Activated CD8-positive, alpha-beta T cell treated with anti-CD3 and anti-CD28 coated beads, Interleukin-2, amount 10 ng/mL, durations not matched to agents 7 days and 5 days (primary cell): Measurements from ENCODE around the gene EEF1A1. TPM values are rescaled to one million over a fixed set of nuclear protein-coding genes. Genes with fewer than 3 reads are reported as not detected.
"Not testable (repeated sequence)": the region's sequence is repeated elsewhere in the genome, so short reads cannot be mapped to it uniquely, and the experiment has no call there.

Source experiments
- ATAC-seq: fragments of 150-1000 bp; cut with Tn5 transposase; one replicate; pipeline ENCODE4 v1.10.0; 2021; ENCODE audit warnings: moderate library complexity
- CTCF ChIA-PET: fragments of 350-600 bp; sonication (Branson Sonifier 250); formaldehyde crosslinking; loops from one replicate; lab custom pipeline; 2021; ENCODE audit warnings: antibody characterized with exemption; lab: Charles Lee
- POLR2A ChIA-PET: fragments of 350-600 bp; sonication (Branson Sonifier 250); formaldehyde crosslinking; loops from one replicate; lab custom pipeline; 2021; ENCODE audit warnings: antibody characterized with exemption; lab: Charles Lee
- DNase-seq: peaks from one replicate; pipeline ENCODE4 v3.0.0-alpha.2; 2020
- H3K27ac Mint-ChIP-seq: one replicate; pipeline ENCODE4 v1.8.0; 2021; ENCODE audit warnings: mild to moderate bottlenecking, mixed read lengths
- H3K27me3 Mint-ChIP-seq: one replicate; pipeline ENCODE4 v1.8.0; 2021; ENCODE audit warnings: low read depth, mixed read lengths
- H3K36me3 Mint-ChIP-seq: one replicate; pipeline ENCODE4 v1.8.0; 2021; ENCODE audit warnings: low read depth, mixed read lengths
- H3K4me1 Mint-ChIP-seq: one replicate; pipeline ENCODE4 v1.8.0; 2021; ENCODE audit warnings: low read depth, mixed read lengths
- H3K4me3 Mint-ChIP-seq: one replicate; pipeline ENCODE4 v1.8.0; 2021; ENCODE audit warnings: mild to moderate bottlenecking, mixed read lengths
- H3K9me3 Mint-ChIP-seq: one replicate; pipeline ENCODE4 v1.8.0; 2022; ENCODE audit warnings: mixed read lengths; ENCODE audit not compliant: insufficient read depth
- total RNA-seq, 2 experiments: library from RNA; stranded (reverse); gene quantifications; one replicate each; pipeline ENCODE4 v1.2.3, GENCODE V29; 2021

Gene EEF1A1
- total RNA-seq, 2 experiments from 2014 or later, result 7,075 to 7,486 TPM

GRCh38 chr6:73534628-73535027, 13.8 kb upstream of the EEF1A1 start:
- Mint-ChIP-seq H3K4me3 (no peak overlapping the region), H3K27ac (no peak overlapping the region), H3K4me1 (no peaks in the 10 kb centered on the region), H3K27me3 (peaks cover 3% of the 10 kb centered on the region), H3K36me3 (no peaks in the 10 kb centered on the region), H3K9me3 (no peaks in the 10 kb centered on the region)
- POLR2A ChIA-PET, result no interaction called here
- no peak for DNase-seq
- CTCF ChIA-PET, result no interaction called here
- ATAC-seq, result no peak

- no peak overlapping the region for H3K27ac Mint-ChIP-seq
- H3K4me1 Mint-ChIP-seq, result no peaks in the 10 kb centered on the region
- DNase-seq (no peak), ATAC-seq (no peak)
- peaks cover 5% of the 10 kb centered on the region for H3K27me3 Mint-ChIP-seq
- ChIA-PET POLR2A (interaction anchor here (1.6 to 4.5 kb wide), 2 partner anchors 9 to 12 kb away, joined by 6 to 15 read pairs; no protein-coding TSS in a partner anchor), CTCF (no interaction called here)
- no peaks in the 10 kb centered on the region for H3K36me3 Mint-ChIP-seq
- no peak overlapping the region for H3K4me3 Mint-ChIP-seq
- no peaks in the 10 kb centered on the region for H3K9me3 Mint-ChIP-seq
These were observed 11.5 kb upstream of the EEF1A1 start for GRCh38 chr6:73532293-73532692.

DNA sequence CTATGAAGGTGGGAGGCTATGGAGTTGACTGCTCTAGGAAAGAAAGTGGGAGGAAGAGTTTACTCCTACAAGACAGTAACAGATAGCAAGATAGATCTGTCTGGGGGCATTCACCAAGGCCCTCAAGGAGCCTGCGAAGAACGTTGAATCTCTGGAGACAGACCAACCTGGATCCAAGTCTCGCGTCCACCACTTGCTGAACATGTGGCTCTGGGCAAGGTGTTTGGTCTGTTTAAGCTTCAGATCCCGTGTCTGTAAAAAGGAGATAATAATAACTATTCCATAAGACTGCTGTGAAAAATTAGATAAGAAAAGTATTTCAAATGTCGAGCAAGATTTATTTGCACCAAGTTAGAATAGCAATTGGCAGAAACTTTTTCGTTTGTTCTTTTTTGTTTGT, 8.1 kb upstream of the EEF1A1 start:
- ATAC-seq (no peak), DNase-seq (no peak)
- Mint-ChIP-seq H3K4me1 (peaks cover 6% of the 10 kb centered on the region), H3K36me3 (no peaks in the 10 kb centered on the region), H3K27ac (no peak overlapping the region), H3K27me3 (peaks cover 5% of the 10 kb centered on the region), H3K4me3 (no peak overlapping the region), H3K9me3 (no peaks in the 10 kb centered on the region)
- ChIA-PET POLR2A (interaction anchor here (1.2 to 4.5 kb wide), 2 partner anchors 9 to 12 kb away, joined by 3 to 15 read pairs; no protein-coding TSS in a partner anchor), CTCF (no interaction called here)

- Mint-ChIP-seq H3K4me3 (no peak overlapping the region), H3K9me3 (no peaks in the 10 kb centered on the region), H3K4me1 (peaks cover 20% of the 10 kb centered on the region), H3K27ac (no peak overlapping the region), H3K27me3 (peaks cover 3% of the 10 kb centered on the region), H3K36me3 (peaks cover 6% of the 10 kb centered on the region)
- POLR2A ChIA-PET, result interaction anchor here (1.4 to 13.1 kb wide), 2 partner anchors 33 to 63 kb away, joined by 3 to 166 read pairs; no protein-coding TSS in a partner anchor
- DNase-seq, result no peak
- CTCF ChIA-PET, result interaction anchor here (2.5 kb wide), 1 partner anchor 86 kb away, joined by 10 read pairs; no protein-coding TSS in a partner anchor
- no peak for ATAC-seq
These were observed 4.9 kb upstream of the EEF1A1 start for GRCh38 chr6:73525546-73526330.

DNA sequence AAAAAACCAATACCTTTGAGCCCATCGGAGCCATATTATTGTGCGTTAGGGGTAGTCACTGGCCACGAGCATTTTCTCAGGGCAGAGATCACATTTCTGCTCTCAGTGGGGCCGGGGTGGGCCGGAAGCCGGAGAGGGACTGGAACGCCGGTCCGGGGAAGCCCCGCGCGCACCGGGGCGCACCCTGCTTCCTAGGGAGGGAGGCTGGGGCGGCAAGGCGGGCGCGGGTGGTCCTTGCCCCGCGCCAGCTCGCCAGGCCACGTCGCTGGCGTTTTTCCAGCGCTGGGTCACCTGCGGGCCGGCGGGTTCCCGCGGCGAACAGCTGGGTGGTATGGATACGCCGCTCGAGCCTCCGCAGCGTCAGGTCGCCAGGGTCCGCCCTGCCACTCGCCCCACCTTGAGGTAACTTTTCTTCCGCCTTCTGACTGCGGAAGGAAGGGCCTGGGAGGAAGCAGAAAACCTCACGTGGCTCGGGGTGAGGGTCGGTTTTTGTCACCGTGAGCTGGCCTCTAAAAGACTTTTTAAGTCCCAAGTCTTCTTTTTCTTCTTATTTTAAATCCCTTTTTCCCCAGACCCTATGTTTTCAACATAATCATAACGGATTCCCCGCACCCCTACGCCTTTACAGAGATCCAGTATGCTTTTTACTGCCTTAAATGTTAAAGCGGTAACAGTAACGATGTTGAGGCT, 2.7 kb upstream of the EEF1A1 start:
- peak overlapping the region; percentile 87 for H3K4me3 Mint-ChIP-seq
- peak overlapping the region; percentile 95 for H3K27ac Mint-ChIP-seq
- H3K36me3 Mint-ChIP-seq, result peaks cover 27% of the 10 kb centered on the region
- ChIA-PET POLR2A (interaction anchor here (0.6 to 13.1 kb wide), 13 partner anchors 8 to 273 kb away, joined by 3 to 166 read pairs (median 6); partner anchors contain the start of genes CGAS, MTO1 and SLC17A5), CTCF (interaction anchor here (1.1 to 4.1 kb wide), 8 partner anchors 8 to 129 kb away, joined by 3 to 23 read pairs (median 6); partner anchors contain the start of gene SLC17A5)
- peaks cover 24% of the 10 kb centered on the region for H3K4me1 Mint-ChIP-seq
- no peaks in the 10 kb centered on the region for H3K9me3 Mint-ChIP-seq
- H3K27me3 Mint-ChIP-seq, result peaks cover 3% of the 10 kb centered on the region
- ATAC-seq (peak; percentile 41), DNase-seq (peak; percentile 87)

DNA sequence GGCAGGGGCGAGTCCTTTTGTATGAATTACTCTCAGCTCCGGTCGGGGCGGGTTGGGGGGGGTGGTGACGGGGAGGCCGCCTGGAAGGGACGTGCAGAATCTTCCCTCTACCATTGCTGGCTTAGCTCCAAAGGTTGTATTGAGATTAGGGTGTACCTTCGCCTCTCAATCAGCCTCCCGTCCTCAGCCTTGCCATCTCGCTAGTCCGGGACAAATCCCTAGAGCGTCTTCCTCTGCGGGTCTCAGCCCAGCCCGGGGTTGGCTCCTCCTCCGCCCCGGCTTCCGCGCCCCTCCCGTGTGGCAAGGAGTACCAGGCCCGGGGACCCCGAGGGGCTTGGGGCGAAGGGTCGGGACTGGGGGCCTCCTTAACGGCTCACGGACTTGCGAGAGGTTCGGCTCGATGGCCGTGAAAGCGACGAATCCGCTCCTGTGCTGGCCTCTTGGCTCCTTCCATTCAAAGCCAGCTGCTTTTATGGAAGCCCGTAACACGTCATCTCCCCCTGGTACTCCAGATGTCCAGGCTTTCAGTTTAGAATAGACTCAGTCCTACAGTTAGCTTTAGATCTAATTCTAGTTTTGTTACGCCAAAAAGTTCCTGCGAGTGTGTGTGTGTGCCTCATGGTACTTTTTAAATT, 636 bp upstream of the EEF1A1 start:
- Mint-ChIP-seq H3K27ac (peak overlapping the region; percentile 95), H3K36me3 (peaks cover 47% of the 10 kb centered on the region), H3K9me3 (no peaks in the 10 kb centered on the region), H3K4me3 (peak overlapping the region; percentile 87), H3K4me1 (peaks cover 39% of the 10 kb centered on the region), H3K27me3 (no peaks in the 10 kb centered on the region)
- ATAC-seq (peak; percentile 43), DNase-seq (no peak)
- ChIA-PET CTCF (interaction anchor here (0.7 to 4.1 kb wide), 9 partner anchors 8 to 133 kb away, joined by 3 to 23 read pairs (median 4); partner anchors contain the start of genes MTO1 and SLC17A5), POLR2A (interaction anchor here (0.5 to 13.1 kb wide), 22 partner anchors 8 to 901 kb away, joined by 3 to 166 read pairs (median 6); partner anchors contain the start of genes CGAS, MTO1 and SLC17A5)

GRCh38 chr6:73519926-73520687, 725 bp downstream of the EEF1A1 start:
- Mint-ChIP-seq H3K36me3 (peaks cover 61% of the 10 kb centered on the region), H3K27ac (peak overlapping the region; percentile 95), H3K27me3 (no peaks in the 10 kb centered on the region), H3K4me1 (peaks cover 52% of the 10 kb centered on the region), H3K9me3 (no peaks in the 10 kb centered on the region), H3K4me3 (peak overlapping the region; percentile 87)
- ChIA-PET CTCF (interaction anchor here (0.8 to 1.0 kb wide), 4 partner anchors 66 to 133 kb away, joined by 3 to 6 read pairs (median 6); no protein-coding TSS in a partner anchor), POLR2A (interaction anchor here (0.6 to 13.1 kb wide), 34 partner anchors 10 to 202 kb away, joined by 3 to 166 read pairs (median 4); partner anchors contain the start of genes CGAS, MTO1 and SLC17A5)
- peak; percentile 80 for DNase-seq
- ATAC-seq, result peak; percentile 33

DNA sequence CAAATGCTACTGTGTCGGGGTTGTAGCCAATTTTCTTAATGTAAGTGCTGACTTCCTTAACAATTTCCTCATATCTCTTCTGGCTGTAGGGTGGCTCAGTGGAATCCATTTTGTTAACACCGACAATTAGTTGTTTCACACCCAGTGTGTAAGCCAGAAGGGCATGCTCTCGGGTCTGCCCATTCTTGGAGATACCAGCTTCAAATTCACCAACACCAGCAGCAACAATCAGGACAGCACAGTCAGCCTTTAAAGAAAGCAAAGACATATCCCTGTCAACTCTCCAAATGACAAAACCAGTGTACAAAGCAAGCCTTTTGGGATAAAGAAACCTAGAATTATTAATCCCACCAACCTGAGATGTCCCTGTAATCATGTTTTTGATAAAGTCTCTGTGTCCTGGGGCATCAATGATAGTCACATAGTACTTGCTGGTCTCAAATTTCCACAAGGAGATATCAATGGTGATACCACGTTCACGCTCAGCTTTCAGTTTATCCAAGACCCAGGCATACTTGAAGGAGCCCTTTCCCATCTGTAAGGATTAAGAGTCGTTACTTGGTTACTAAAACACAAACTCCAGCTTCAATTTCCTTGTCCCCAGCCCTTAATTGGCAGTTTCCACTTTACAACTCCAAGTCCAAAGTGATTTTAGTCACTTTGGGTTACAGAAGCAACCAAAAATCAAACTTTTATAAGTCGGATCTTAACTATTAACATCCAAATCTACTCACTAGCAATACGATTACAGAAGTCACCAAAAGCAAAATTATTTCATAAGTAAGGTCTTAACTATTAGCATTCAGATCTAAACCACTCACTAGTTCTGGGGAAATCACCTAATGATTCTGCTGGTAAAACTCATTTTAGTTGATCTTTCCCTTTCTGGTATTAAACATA, 1.6 kb downstream of the EEF1A1 start:
- not testable (repeated sequence) for H3K27me3 Mint-ChIP-seq, ATAC-seq, H3K9me3 Mint-ChIP-seq, DNase-seq
- H3K4me1 Mint-ChIP-seq, result peaks cover 54% of the 10 kb centered on the region
- POLR2A ChIA-PET, result interaction anchor here (1.0 to 13.1 kb wide), 17 partner anchors 10 to 134 kb away, joined by 3 to 166 read pairs (median 10); partner anchors contain the start of genes CGAS, MTO1 and SLC17A5
- peak overlapping the region; percentile 87 for H3K4me3 Mint-ChIP-seq
- peak overlapping the region; percentile 95 for H3K27ac Mint-ChIP-seq
- peaks cover 66% of the 10 kb centered on the region for H3K36me3 Mint-ChIP-seq
- CTCF ChIA-PET, result interaction anchor here (1.0 to 8.6 kb wide), 4 partner anchors 67 to 134 kb away, joined by 5 to 157 read pairs (median 19); partner anchors contain the start of gene SLC17A5

DNA sequence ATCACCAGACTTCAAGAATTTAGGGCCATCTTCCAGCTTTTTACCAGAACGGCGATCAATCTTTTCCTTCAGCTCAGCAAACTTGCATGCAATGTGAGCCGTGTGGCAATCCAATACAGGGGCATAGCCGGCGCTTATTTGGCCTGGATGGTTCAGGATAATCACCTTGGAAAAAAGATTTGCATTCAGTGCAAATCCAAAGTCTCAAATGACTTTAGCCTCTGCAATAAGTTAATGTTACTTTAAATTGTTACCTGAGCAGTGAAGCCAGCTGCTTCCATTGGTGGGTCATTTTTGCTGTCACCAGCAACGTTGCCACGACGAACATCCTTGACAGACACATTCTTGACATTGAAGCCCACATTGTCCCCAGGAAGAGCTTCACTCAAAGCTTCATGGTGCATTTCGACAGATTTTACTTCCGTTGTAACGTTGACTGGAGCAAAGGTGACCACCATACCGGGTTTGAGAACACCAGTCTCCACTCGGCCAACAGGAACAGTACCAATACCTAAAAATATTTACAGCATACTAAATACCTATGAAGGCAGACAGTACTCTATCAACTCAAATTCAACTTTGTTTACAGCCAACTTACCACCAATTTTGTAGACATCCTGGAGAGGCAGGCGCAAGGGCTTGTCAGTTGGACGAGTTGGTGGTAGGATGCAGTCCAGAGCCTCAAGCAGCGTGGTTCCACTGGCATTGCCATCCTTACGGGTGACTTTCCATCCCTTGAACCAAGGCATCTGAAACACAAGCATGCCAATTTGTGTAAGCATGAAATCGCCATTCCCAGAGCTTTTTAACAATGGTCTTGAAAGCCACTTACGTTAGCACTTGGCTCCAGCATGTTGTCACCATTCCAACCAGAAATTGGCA, 2.5 kb downstream of the EEF1A1 start:
- CTCF ChIA-PET, result interaction anchor here (1.1 to 8.6 kb wide), 3 partner anchors 67 to 135 kb away, joined by 3 to 157 read pairs (median 32); partner anchors contain the start of gene SLC17A5

More for the DNA sequence above, 2.5 kb downstream of the EEF1A1 start:
- Mint-ChIP-seq H3K4me3 (peak overlapping the region; percentile 87), H3K27ac (peak overlapping the region; percentile 95), H3K4me1 (peaks cover 49% of the 10 kb centered on the region), H3K36me3 (peaks cover 67% of the 10 kb centered on the region)
- not testable (repeated sequence) for ATAC-seq, H3K27me3 Mint-ChIP-seq, H3K9me3 Mint-ChIP-seq, DNase-seq
- POLR2A ChIA-PET, result interaction anchor here (1.0 to 13.1 kb wide), 7 partner anchors 9 to 135 kb away, joined by 3 to 166 read pairs (median 51); partner anchors contain the start of genes MTO1 and SLC17A5
